Lung microvascular endothelial cell (primary cell): ENCODE results near the gene GNA12. TPM values are rescaled to one million over a fixed set of nuclear protein-coding genes. Genes with fewer than 3 reads are reported as not detected.
"Not testable (repeated sequence)": the region's sequence is repeated elsewhere in the genome, so short reads cannot be mapped to it uniquely, and the experiment has no call there.

Experiments used
- DNase-seq, 2 donors: peaks; one replicate each; pipeline versions ENCODE4 v3.0.0 to v3.0.0-alpha.2; 2010; ENCODE audit warnings: low read depth in 2 of 2
- total RNA-seq: library from RNA; depleted of rRNA; stranded (reverse); fragments of >200 nt; gene quantifications from 2 replicates; pipeline ENCODE4 v1.2.1, GENCODE V29; 2014

The GNA12 gene
- total RNA-seq, 1 donor from 2014 or later, result 27.2 TPM

GRCh38 chr7:2757904-2758672 lies 86.0 kb downstream of the GNA12 start:
- DNase-seq, result peak; percentile 83 to 95

- peak; percentile 63 to 66 for DNase-seq
These were observed 86.7 kb downstream of the GNA12 start for GRCh38 chr7:2757361-2757903.

- DNase-seq, result no peak
These were observed 88.6 kb downstream of the GNA12 start for GRCh38 chr7:2755531-2755930.

GRCh38 chr7:2754912-2755311 lies 89.2 kb downstream of the GNA12 start:
- DNase-seq, result no peak

- no peak for DNase-seq
These were observed 90.0 kb downstream of the GNA12 start for GRCh38 chr7:2754086-2754485.

GRCh38 chr7:2753148-2753547 lies 91.0 kb downstream of the GNA12 start:
- no peak for DNase-seq

GRCh38 chr7:2751086-2751485 lies 93.0 kb downstream of the GNA12 start:
- no peak for DNase-seq

GRCh38 chr7:2750004-2750407 lies 94.1 kb downstream of the GNA12 start:
- DNase-seq, result no peak

- DNase-seq, result not testable (repeated sequence)
These were observed 95.4 kb downstream of the GNA12 start for GRCh38 chr7:2748684-2749083.

GRCh38 chr7:2743523-2744185 lies 100.5 kb downstream of the GNA12 start:
- DNase-seq, result not testable (repeated sequence)

- no peak for DNase-seq
These were observed 105.2 kb downstream of the GNA12 start for GRCh38 chr7:2738766-2739549.

GRCh38 chr7:2737771-2738540 lies 106.2 kb downstream of the GNA12 start:
- peak in 1 of 2 donors; percentile 32 for DNase-seq

GRCh38 chr7:2737005-2737743 lies 106.9 kb downstream of the GNA12 start:
- not testable (repeated sequence) for DNase-seq

GRCh38 chr7:2736411-2736914 lies 107.6 kb downstream of the GNA12 start:
- no peak for DNase-seq

GRCh38 chr7:2735744-2736143 lies 108.4 kb downstream of the GNA12 start:
- no peak for DNase-seq

- peak; percentile 42 to 84 for DNase-seq
These were observed 109.1 kb downstream of the GNA12 start for GRCh38 chr7:2734751-2735571.

- no peak for DNase-seq
These were observed 109.9 kb downstream of the GNA12 start for GRCh38 chr7:2734084-2734686.

GRCh38 chr7:2732959-2733584 lies 111.0 kb downstream of the GNA12 start:
- peak; percentile 78 to 93 for DNase-seq
